ENCODE results near the gene TAF1A. TPM values are rescaled to one million over a fixed set of nuclear protein-coding genes. Genes with fewer than 3 reads are reported as not detected.

TAF1A gene
- total RNA-seq, 1 donor: 2.4 TPM

- no peak for DNase-seq (ENCODE audit: low read depth in 2 of 3, low spot score in 2 of 3)
These were observed 49.1 kb downstream of the TAF1A start for GRCh38 chr1:222540598-222540995.

- no peak for DNase-seq (ENCODE audit: low read depth in 2 of 3, low spot score in 2 of 3)
These were observed 49.7 kb downstream of the TAF1A start for GRCh38 chr1:222539951-222540597.

- no peak for DNase-seq (ENCODE audit: low read depth in 2 of 3, low spot score in 2 of 3)
These were observed 54.3 kb downstream of the TAF1A start for GRCh38 chr1:222535455-222535854.

GRCh38 chr1:222530852-222531251, 58.9 kb downstream of the TAF1A start:
- no peak for DNase-seq (ENCODE audit: low read depth in 2 of 3, low spot score in 2 of 3)

- no peak for DNase-seq (ENCODE audit: low read depth in 2 of 3, low spot score in 2 of 3)
These were observed 59.8 kb downstream of the TAF1A start for GRCh38 chr1:222529916-222530315.

- DNase-seq (ENCODE audit: low read depth in 2 of 3, low spot score in 2 of 3): no peak
These were observed 60.6 kb downstream of the TAF1A start for GRCh38 chr1:222529181-222529580.

- DNase-seq (ENCODE audit: low read depth in 2 of 3, low spot score in 2 of 3): peak in 2 of 3 donors; percentile 26 to 66
These were observed 63.8 kb downstream of the TAF1A start for GRCh38 chr1:222525951-222526350.

GRCh38 chr1:222523852-222524251, 65.9 kb downstream of the TAF1A start:
- no peak for DNase-seq (ENCODE audit: low read depth in 2 of 3, low spot score in 2 of 3)

GRCh38 chr1:222522105-222522915, 67.4 kb downstream of the TAF1A start:
- no peak for DNase-seq (ENCODE audit: low read depth in 2 of 3, low spot score in 2 of 3)

- no peak for DNase-seq (ENCODE audit: low read depth in 2 of 3, low spot score in 2 of 3)
These were observed 68.2 kb downstream of the TAF1A start for GRCh38 chr1:222521299-222522104.

Other genes with a start within 250 kb of the TAF1A start
- gene HHIPL2, start 41.8 kb downstream of the TAF1A start, total RNA-seq: under 0.01 TPM
- gene MIA3, start 28.2 kb upstream of the TAF1A start, total RNA-seq: 66.0 TPM
- gene AIDA, start 122.6 kb upstream of the TAF1A start, total RNA-seq: 11.6 TPM
- 15.9 TPM for gene BROX, start 122.6 kb upstream of the TAF1A start, total RNA-seq
- 0.27 TPM for gene FAM177B, start 147.3 kb upstream of the TAF1A start, total RNA-seq
- gene DISP1, start 225.1 kb upstream of the TAF1A start, total RNA-seq: 3.5 TPM

Measured in hematopoietic multipotent progenitor cell (in vitro differentiated cells).